SK-N-SH (cell line): ENCODE data around the gene ZKSCAN5. TPM values are rescaled to one million over a fixed set of nuclear protein-coding genes. Genes with fewer than 3 reads are reported as not detected.
A peak's percentile ranks its signal among the peaks of the same experiment; 100 is the strongest.

Experiments used
- CTCF ChIA-PET: fragments of 300-600, 350-600 bp; formaldehyde crosslinking; extraction: SDS; loops from one replicate; lab custom pipeline; 2021; lab: Yijun Ruan, JAX
- POLR2A ChIA-PET: fragments of 350-600 bp; sonication (Branson Sonifier 250); formaldehyde crosslinking; extraction: SDS; loops from one replicate; lab custom pipeline; 2020; ENCODE audit warnings: antibody characterized with exemption, inconsistent platforms; lab: Yijun Ruan, JAX
- DNase-seq: peaks from one replicate; pipeline ENCODE4 v3.0.0; 2012
- H2AFZ ChIP-seq: fragments of 200-600 bp; sonication (generic); 2 replicates; pipeline ENCODE4 v1.8.1; 2016; ENCODE audit warnings: antibody characterized with exemption, mild to moderate bottlenecking, low read depth
- H3F3A ChIP-seq: fragments of 200-600 bp; sonication (generic); replicated peaks from 2 replicates; pipeline ENCODE3; 2016; ENCODE audit warnings: antibody characterized with exemption, mild to moderate bottlenecking; ENCODE audit not compliant: insufficient read depth
- H3K27ac ChIP-seq, 2 experiments: fragments of 200-500 bp in 1 of 2; fragments of 200-600 bp in 1 of 2; sonication (Bioruptor generic) in 1 of 2; sonication (generic), shearing (Covaris generic) in 1 of 2; 2 replicates each; pipeline versions ENCODE4 v1.5.1 to v1.6.1; 2014 to 2016; ENCODE audit warnings: low read depth in 2 of 2, inconsistent platforms in 1 of 2, low read length in 1 of 2, mild to moderate bottlenecking in 1 of 2, mixed read lengths in 1 of 2
- H3K27me3 ChIP-seq: fragments of 200-600 bp; sonication (generic), shearing (Covaris generic); 2 replicates; pipeline ENCODE4 v1.6.1; 2016; ENCODE audit warnings: mixed run types; ENCODE audit not compliant: insufficient read depth
- H3K36me3 ChIP-seq, 2 experiments: fragments of 200-500 bp in 1 of 2; fragments of 200-600 bp in 1 of 2; sonication (Bioruptor generic) in 1 of 2; sonication (generic) in 1 of 2; replicated peaks in 1 of 2; 2 replicates each; pipeline versions ENCODE3 to v1.5.1; 2014 to 2016; ENCODE audit warnings: low read length in 1 of 2, mild to moderate bottlenecking in 1 of 2; ENCODE audit not compliant: insufficient read depth in 2 of 2, control insufficient read depth in 1 of 2
- H3K4me1 ChIP-seq, 2 experiments: fragments of 200-500 bp in 1 of 2; fragments of 200-600 bp in 1 of 2; sonication (Bioruptor generic) in 1 of 2; sonication (generic), shearing (Covaris generic) in 1 of 2; 2 replicates each; pipeline versions ENCODE4 v1.5.1 to v1.6.1; 2014 to 2016; ENCODE audit warnings: low read depth in 1 of 2, low read length in 1 of 2, mixed run types in 1 of 2; ENCODE audit not compliant: insufficient read depth in 2 of 2, control insufficient read depth in 1 of 2
- H3K4me2 ChIP-seq: fragments of 200-600 bp; sonication (generic), shearing (Covaris generic); 2 replicates; pipeline ENCODE4 v1.6.1; 2017; ENCODE audit warnings: mixed run types
- H3K4me3 ChIP-seq, 2 experiments: fragments of 200-500 bp in 1 of 2; fragments of 200-600 bp in 1 of 2; sonication (Bioruptor generic) in 1 of 2; sonication (generic), shearing (Covaris generic) in 1 of 2; 2 replicates each; pipeline versions ENCODE4 v1.5.1 to v1.8.1; 2014 to 2016; ENCODE audit warnings: low read depth in 2 of 2, inconsistent platforms in 1 of 2, low read length in 1 of 2, mild to moderate bottlenecking in 1 of 2, mixed read lengths in 1 of 2, moderate library complexity in 1 of 2
- H3K79me2 ChIP-seq: fragments of 200-600 bp; sonication (generic); 2 replicates; pipeline ENCODE4 v1.8.1; 2017; ENCODE audit warnings: mild to moderate bottlenecking; ENCODE audit not compliant: insufficient read depth
- H3K9ac ChIP-seq: fragments of 200-600 bp; sonication (generic); 2 replicates; pipeline ENCODE4 v1.6.1; 2017; ENCODE audit warnings: mixed run types
- H3K9me2 ChIP-seq: fragments of 200-600 bp; sonication (generic); 2 replicates; pipeline ENCODE4 v1.6.1; 2017; ENCODE audit warnings: mixed run types
- H3K9me3 ChIP-seq: fragments of 200-600 bp; sonication (generic); 2 replicates; pipeline ENCODE4 v1.6.1; 2017; ENCODE audit warnings: mixed run types, mild to moderate bottlenecking, moderate library complexity
- H4K20me1 ChIP-seq: fragments of 200-600 bp; sonication (generic); 2 replicates; pipeline ENCODE4 v1.6.1; 2017; ENCODE audit warnings: mild to moderate bottlenecking, mixed run types; ENCODE audit not compliant: insufficient read depth
- CHD2 ChIP-seq: fragments of 150-350 bp; IDR thresholded peaks from 2 replicates; pipeline ENCODE4 v1.6.1; 2018; ENCODE audit warnings: low read length; ENCODE audit not compliant: partially characterized antibody
- ELF1 ChIP-seq: IDR thresholded peaks from 2 replicates; pipeline ENCODE4 v1.4.0; 2012
- EP300 ChIP-seq, 2 experiments: IDR thresholded peaks; 2 replicates each; pipeline versions ENCODE4 v1.4.0 to v1.6.1; 2012; ENCODE audit warnings: borderline replicate concordance in 1 of 2, low read depth in 1 of 2, low read length in 1 of 2
- FOSL2 ChIP-seq: IDR thresholded peaks from 2 replicates; pipeline ENCODE4 v1.4.0; 2012; ENCODE audit warnings: low read depth, mild to moderate bottlenecking, moderate library complexity, borderline replicate concordance
- FOXJ3 ChIP-seq: sonication (generic); formaldehyde crosslinking; IDR thresholded peaks from 2 replicates; pipeline ENCODE4 v1.5.1; 2020; ENCODE audit warnings: mild to moderate bottlenecking, missing genetic modification reagents
- GABPA ChIP-seq: IDR thresholded peaks from 2 replicates; pipeline ENCODE4 v1.4.0; 2012; ENCODE audit warnings: low read depth, mild to moderate bottlenecking
- GATA2 ChIP-seq: sonication (generic); formaldehyde crosslinking; IDR thresholded peaks from 2 replicates; pipeline ENCODE4 v1.5.0; 2020; ENCODE audit warnings: mild to moderate bottlenecking, missing genetic modification reagents
- IRF3 ChIP-seq: fragments of 150-350 bp; IDR thresholded peaks from 2 replicates; pipeline ENCODE4 v1.6.1; 2016; ENCODE audit warnings: mild to moderate bottlenecking, low read depth, low read length
- MAX ChIP-seq: IDR thresholded peaks from 2 replicates; pipeline ENCODE4 v1.4.0; 2012; ENCODE audit warnings: low read depth
- NRF1 ChIP-seq: IDR thresholded peaks from 2 replicates; pipeline ENCODE4 v1.6.1; 2012; ENCODE audit warnings: low read depth, mild to moderate bottlenecking, low read length
- PBX3 ChIP-seq: IDR thresholded peaks from 2 replicates; pipeline ENCODE4; 2012
- POLR2AphosphoS5 ChIP-seq: IDR thresholded peaks from 2 replicates; pipeline ENCODE4 v1.6.1; 2012; ENCODE audit warnings: low read depth, low read length
- TAF1 ChIP-seq: IDR thresholded peaks from 2 replicates; pipeline ENCODE4 v1.6.1; 2012; ENCODE audit warnings: low read depth, mild to moderate bottlenecking, low read length, moderate library complexity, borderline replicate concordance
- TEAD4 ChIP-seq: IDR thresholded peaks from 2 replicates; pipeline ENCODE4 v1.4.0; 2012; ENCODE audit warnings: mild to moderate bottlenecking, borderline replicate concordance; ENCODE audit not compliant: insufficient read depth
- USF2 ChIP-seq: fragments of 150-350 bp; IDR thresholded peaks from 2 replicates; pipeline ENCODE4 v1.6.1; 2017; ENCODE audit warnings: antibody characterized with exemption, low read length, low read depth, borderline replicate concordance
- WGBS: methylation state at CpG from one replicate; pipeline ENCODE4 v1.1.6; 2017; ENCODE audit warnings: low lambda C conversion rate; 5-methylcytosine and 5-hydroxymethylcytosine counted together
- polyA plus RNA-seq, 3 experiments: library from polyadenylated mRNA; depleted of rRNA; stranded (reverse); fragments of >200 nt; gene quantifications; 2 replicates each; pipeline ENCODE4 v1.2.3, GENCODE V29; 2012
- TF ChIP-seq, protein P1 (sequence below): IDR thresholded peaks from 2 replicates; pipeline ENCODE4 v1.6.1; 2012; ENCODE audit warnings: mild to moderate bottlenecking, low read depth, low read length, moderate library complexity

Gene ZKSCAN5
- polyA plus RNA-seq, 1 of the 3 experiments (the other 2 are of a cell fraction) = 7.5 TPM

DNA sequence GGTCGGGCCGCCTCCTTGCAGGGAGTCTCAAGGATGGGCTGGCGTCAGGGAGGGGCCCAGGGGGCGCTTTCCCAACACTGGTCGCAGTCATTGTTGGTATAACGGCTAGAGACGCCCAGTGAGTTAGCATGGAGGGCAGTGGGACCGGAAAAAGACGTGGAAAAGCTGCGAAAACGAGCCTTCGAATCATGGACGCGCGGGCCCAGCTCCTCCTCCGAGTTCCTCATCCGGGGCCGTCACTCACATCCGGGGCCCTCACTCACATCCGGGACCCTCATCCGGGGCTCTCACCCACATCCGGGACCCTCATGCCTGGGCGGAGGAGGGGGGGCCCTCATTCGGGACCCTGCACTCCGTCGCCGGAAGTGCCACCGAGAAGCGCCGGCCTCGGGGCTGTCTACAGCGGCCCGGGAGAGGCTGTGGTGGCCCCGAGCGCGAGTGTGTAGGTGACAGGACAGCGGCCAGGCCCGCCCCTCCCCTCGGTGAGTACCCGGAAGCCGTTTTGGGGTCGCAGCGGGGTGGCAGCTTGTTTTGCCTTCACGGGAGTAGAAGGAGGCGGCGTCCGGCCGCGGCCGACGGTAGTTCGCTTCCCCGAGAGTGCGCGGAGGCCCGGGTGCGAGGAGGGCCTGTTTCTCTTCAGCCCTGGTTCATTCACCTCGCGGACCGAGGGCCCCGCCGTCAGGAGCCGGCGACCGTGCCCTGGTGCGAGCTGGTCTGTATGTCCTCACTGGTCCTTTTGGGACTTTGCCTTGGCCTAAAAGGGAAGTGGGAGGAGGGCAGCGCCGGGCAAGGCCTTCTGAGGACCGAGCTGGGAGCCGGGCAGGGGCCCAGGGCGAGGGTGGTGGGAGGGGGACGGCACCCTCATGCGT, 54.1 kb downstream of the ZKSCAN5 start, which contains the start of gene ZNF655 (continued):
- TF ChIP-seq, protein P1, sequence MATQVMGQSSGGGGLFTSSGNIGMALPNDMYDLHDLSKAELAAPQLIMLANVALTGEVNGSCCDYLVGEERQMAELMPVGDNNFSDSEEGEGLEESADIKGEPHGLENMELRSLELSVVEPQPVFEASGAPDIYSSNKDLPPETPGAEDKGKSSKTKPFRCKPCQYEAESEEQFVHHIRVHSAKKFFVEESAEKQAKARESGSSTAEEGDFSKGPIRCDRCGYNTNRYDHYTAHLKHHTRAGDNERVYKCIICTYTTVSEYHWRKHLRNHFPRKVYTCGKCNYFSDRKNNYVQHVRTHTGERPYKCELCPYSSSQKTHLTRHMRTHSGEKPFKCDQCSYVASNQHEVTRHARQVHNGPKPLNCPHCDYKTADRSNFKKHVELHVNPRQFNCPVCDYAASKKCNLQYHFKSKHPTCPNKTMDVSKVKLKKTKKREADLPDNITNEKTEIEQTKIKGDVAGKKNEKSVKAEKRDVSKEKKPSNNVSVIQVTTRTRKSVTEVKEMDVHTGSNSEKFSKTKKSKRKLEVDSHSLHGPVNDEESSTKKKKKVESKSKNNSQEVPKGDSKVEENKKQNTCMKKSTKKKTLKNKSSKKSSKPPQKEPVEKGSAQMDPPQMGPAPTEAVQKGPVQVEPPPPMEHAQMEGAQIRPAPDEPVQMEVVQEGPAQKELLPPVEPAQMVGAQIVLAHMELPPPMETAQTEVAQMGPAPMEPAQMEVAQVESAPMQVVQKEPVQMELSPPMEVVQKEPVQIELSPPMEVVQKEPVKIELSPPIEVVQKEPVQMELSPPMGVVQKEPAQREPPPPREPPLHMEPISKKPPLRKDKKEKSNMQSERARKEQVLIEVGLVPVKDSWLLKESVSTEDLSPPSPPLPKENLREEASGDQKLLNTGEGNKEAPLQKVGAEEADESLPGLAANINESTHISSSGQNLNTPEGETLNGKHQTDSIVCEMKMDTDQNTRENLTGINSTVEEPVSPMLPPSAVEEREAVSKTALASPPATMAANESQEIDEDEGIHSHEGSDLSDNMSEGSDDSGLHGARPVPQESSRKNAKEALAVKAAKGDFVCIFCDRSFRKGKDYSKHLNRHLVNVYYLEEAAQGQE = peak; percentile 2; the same call in 1 of the 2 replicates
- TF ChIP-seq FOSL2 (no peak), EP300 (IDR thresholded peaks at IDR 0.05; ENCODE audit: borderline replicate concordance in 1 of 2, low read depth in 1 of 2, low read length in 1 of 2) (peak; percentile 17 to 65; a peak in 2 of 4 replicates), CHD2 (peak; percentile 59), ELF1 (peak; percentile 93), USF2 (no peak), NRF1 (no peak)

DNA sequence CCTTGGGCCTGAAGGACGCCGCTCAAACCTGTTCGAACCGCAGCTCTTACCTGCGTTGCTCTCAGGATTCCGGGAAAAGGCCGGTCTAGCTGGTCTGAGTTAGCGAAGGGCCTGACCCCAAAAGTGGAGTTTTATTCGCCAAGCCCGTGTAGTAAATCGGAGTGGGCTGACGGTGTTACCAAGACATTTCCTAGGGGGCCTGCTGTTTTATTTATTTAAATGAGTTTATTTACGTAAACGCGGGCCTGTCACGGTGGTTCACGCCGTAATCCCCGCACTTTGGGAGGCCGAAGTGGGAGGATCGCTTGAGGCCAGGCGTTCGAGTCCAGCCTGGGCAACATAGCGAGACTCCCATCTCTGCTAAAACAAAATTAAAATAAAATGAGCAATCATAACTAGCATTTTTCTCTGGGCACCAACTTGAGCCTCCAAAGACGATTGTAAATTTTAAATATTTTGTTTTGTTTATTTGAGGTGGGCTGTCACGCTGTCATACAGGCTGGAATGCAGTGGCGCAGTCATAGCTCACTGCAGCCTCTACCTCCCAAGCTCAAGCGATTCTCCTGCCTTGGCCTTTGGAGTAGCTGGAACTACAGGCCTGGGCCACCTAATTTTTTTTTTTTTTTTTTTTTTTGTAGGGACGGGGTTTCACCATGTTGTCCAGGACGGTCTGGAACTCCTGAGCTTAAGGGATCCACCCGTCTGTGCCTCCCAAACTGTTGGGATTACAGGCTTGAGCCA, 54.9 kb downstream of the ZKSCAN5 start:
- Histone ChIP-seq H3K9me2 (no peaks in the 10 kb centered on the region), H3K36me3 (peaks cover 55 to 59% of the 10 kb centered on the region in 2 experiments), H3F3A (peaks cover 58% of the 10 kb centered on the region), H3K4me2 (peak overlapping the region; percentile 89), H3K27me3 (no peaks in the 10 kb centered on the region), H3K9me3 (no peaks in the 10 kb centered on the region), H2AFZ (no peak overlapping the region), H3K9ac (peak overlapping the region; percentile 99), H4K20me1 (no peaks in the 10 kb centered on the region), H3K27ac (peak overlapping the region; percentile 97 to 99), H3K4me1 (peaks cover 20 to 41% of the 10 kb centered on the region in 2 experiments), H3K79me2 (peaks cover 81% of the 10 kb centered on the region), H3K4me3 (peak overlapping the region; percentile 88 to 98)
- no peak for DNase-seq
- CTCF ChIA-PET = interaction anchor here (0.7 to 2.7 kb wide), 5 partner anchors 9 to 140 kb away, joined by 3 to 13 read pairs (median 5); partner anchors contain the start of gene ZSCAN25
- 12% methylated on average over 31 of the region's 31 CpGs for WGBS
- POLR2A ChIA-PET = interaction anchor here (0.9 to 2.6 kb wide), 7 partner anchors 9 to 151 kb away, joined by 3 to 23 read pairs (median 8); partner anchors contain the start of genes BUD31, PDAP1, ZKSCAN5 and ZNF394
- TF ChIP-seq FOXJ3 (CRISPR knock-in tag) (no peak), GABPA (no peak), MAX (0 out of 2 replicates have a peak, but pooled peaks have one; percentile 0), GATA2 (CRISPR knock-in tag) (no peak), TEAD4 (no peak), POLR2AphosphoS5 (no peak), IRF3 (no peak), TAF1 (no peak), PBX3 (no peak)
